K562 (cell line): ENCODE data around the gene ANKRD13B. TPM values are rescaled to one million over a fixed set of nuclear protein-coding genes. Genes with fewer than 3 reads are reported as not detected.

Experiments used
- ATAC-seq: fragments of 200-7000 bp; cut with Tn5 transposase; 3 replicates; pipeline ENCODE4 v1.9.1; 2020; ENCODE audit warnings: moderate library complexity
- BruUV-seq: library from RNA; stranded (reverse); fragments of 400-500 nt; replicated peaks from 2 replicates; lab custom pipeline; 2021; lab: Mats Ljungman, UMichigan
- CTCF ChIA-PET: fragments of 300-600 bp; formaldehyde crosslinking; extraction: SDS; loops from one replicate; lab custom pipeline; 2021; ENCODE audit warnings: low intra/inter-chr PET ratio; lab: Yijun Ruan, JAX
- POLR2A ChIA-PET: fragments of 300-600, 350-650 bp; sonication (Branson Sonifier 250); formaldehyde crosslinking; extraction: SDS; loops from one replicate; lab custom pipeline; 2021; ENCODE audit warnings: antibody characterized with exemption, inconsistent platforms; lab: Yijun Ruan, JAX
- DNase-seq, 4 experiments: peaks; one replicate each; pipeline versions ENCODE4 v3.0.0 to v3.0.0-alpha.2; 2011 to 2018; ENCODE audit warnings: low spot score in 3 of 4, mixed read lengths in 3 of 4; ENCODE audit errors: extremely low read depth in 1 of 4
- FAIRE-seq: peaks from 2 replicates; lab custom pipeline; 2011; peaks lifted over from hg19 to GRCh38; lab: Jason Lieb, UNC
- H2AFZ ChIP-seq: 2 replicates; pipeline ENCODE4 v1.6.0; 2011; ENCODE audit warnings: low read depth, low read length, control low read depth, inconsistent platforms
- H3K27ac ChIP-seq: fragments of 200-600 bp; 3 replicates; pipeline ENCODE4 v1.8.0; 2011; ENCODE audit warnings: low read depth, mild to moderate bottlenecking, control low read depth, inconsistent platforms, low read length, moderate library complexity, mixed read lengths; ENCODE audit errors: extremely low read depth
- H3K27me3 ChIP-seq, 2 experiments: fragments of 300-600 bp in 1 of 2; 2 replicates in 1 of 2; 3 replicates in 1 of 2; pipeline versions ENCODE4 v1.6.0 to v1.8.0; 2011; ENCODE audit warnings: inconsistent platforms in 2 of 2, low read length in 2 of 2, mild to moderate bottlenecking in 1 of 2, mixed read lengths in 1 of 2, moderate library complexity in 1 of 2; ENCODE audit not compliant: control insufficient read depth in 2 of 2, insufficient read depth in 2 of 2
- H3K36me3 ChIP-seq: fragments of 300-600 bp; 3 replicates; pipeline ENCODE4 v1.8.0; 2011; ENCODE audit warnings: mild to moderate bottlenecking, low read length, inconsistent platforms; ENCODE audit not compliant: control insufficient read depth, insufficient read depth
- H3K4me1 ChIP-seq, 2 experiments: fragments of 200-600 bp in 1 of 2; replicated peaks in 1 of 2; 2 replicates in 1 of 2; 3 replicates in 1 of 2; pipeline versions ENCODE4 v1.5.1 to v1.8.0; 2011; ENCODE audit warnings: inconsistent platforms in 2 of 2, low read length in 2 of 2, mild to moderate bottlenecking in 1 of 2, mixed read lengths in 1 of 2, moderate library complexity in 1 of 2; ENCODE audit not compliant: control insufficient read depth in 2 of 2, insufficient read depth in 2 of 2
- H3K4me2 ChIP-seq: 2 replicates; pipeline ENCODE4 v1.6.1; 2011; ENCODE audit warnings: low read length, control low read depth, inconsistent platforms, mixed read lengths; ENCODE audit not compliant: insufficient read depth
- H3K4me3 ChIP-seq: fragments of 200-600 bp; sonication (generic), shearing (Covaris generic); 2 replicates; pipeline ENCODE4 v1.5.1; 2016; ENCODE audit warnings: control low read depth, inconsistent platforms
- H3K79me2 ChIP-seq: fragments of 200-600 bp; 3 replicates; pipeline ENCODE4 v1.8.0; 2011; ENCODE audit warnings: low read length, inconsistent platforms; ENCODE audit not compliant: control insufficient read depth, insufficient read depth
- H3K9ac ChIP-seq, 2 experiments: 2 replicates each; pipeline versions ENCODE4 v1.6.0 to v1.6.1; 2011; ENCODE audit warnings: low read depth in 2 of 2, low read length in 2 of 2, control low read depth in 1 of 2, inconsistent platforms in 1 of 2, mild to moderate bottlenecking in 1 of 2, mixed read lengths in 1 of 2; ENCODE audit not compliant: insufficient read depth in 1 of 2
- H3K9me1 ChIP-seq: one replicate; pipeline ENCODE4 v1.6.0; 2011; ENCODE audit warnings: inconsistent platforms, mild to moderate bottlenecking, low read length, moderate library complexity; ENCODE audit not compliant: control insufficient read depth, insufficient read depth
- H3K9me3 ChIP-seq: replicated peaks from 2 replicates; pipeline ENCODE4 v1.5.1; 2011; ENCODE audit warnings: low read depth, low read length, inconsistent platforms; ENCODE audit not compliant: control insufficient read depth, insufficient read depth
- H4K20me1 ChIP-seq: replicated peaks from 2 replicates; pipeline ENCODE4 v1.6.1; 2011; ENCODE audit warnings: low read length, inconsistent platforms, mixed read lengths; ENCODE audit not compliant: control insufficient read depth, insufficient read depth
- BHLHE40 ChIP-seq: IDR thresholded peaks from 2 replicates; pipeline ENCODE4 v1.6.1; 2011; ENCODE audit warnings: low read length, improper control_type of control experiment
- MCM5 ChIP-seq: fragments of 450-650 bp; IDR thresholded peaks from 2 replicates; pipeline ENCODE4 v1.6.1; 2016; ENCODE audit warnings: low read depth
- MCM7 ChIP-seq, 2 experiments: fragments of 450-650 bp; IDR thresholded peaks; 2 replicates each; pipeline ENCODE4 v1.6.1; 2016 to 2018
- PURB ChIP-seq: sonication (generic); formaldehyde crosslinking; IDR thresholded peaks from 2 replicates; pipeline ENCODE4 v1.9.0; 2021; ENCODE audit warnings: low read depth, mild to moderate bottlenecking, missing genetic modification reagents
- SMARCA5 ChIP-seq: fragments of 450-650 bp; IDR thresholded peaks from 2 replicates; pipeline ENCODE4 v1.6.1; 2016
- ZFP30 ChIP-seq: fragments of 250-450 bp; sonication (Bioruptor Pico); IDR thresholded peaks from 2 replicates; pipeline ENCODE4 v1.8.0; 2022; ENCODE audit warnings: moderate library complexity, mild to moderate bottlenecking, inconsistent platforms, borderline replicate concordance
- WGBS: fragments of 100-300 bp; shearing (Covaris generic); methylation state at CpG from one replicate; pipeline ENCODE4 v1.1.6; 2016; ENCODE audit warnings: low coverage, mixed read lengths; ENCODE audit not compliant: insufficient coverage; ENCODE audit errors: missing lambda C conversion rate; 5-methylcytosine and 5-hydroxymethylcytosine counted together
- in situ Hi-C: fragments of 300-500 bp; cut with MboI; formaldehyde crosslinking; loops from 4 replicates; pipeline ENCODE4 v1.15.0; 2018; ENCODE audit warnings: inconsistent platforms, mixed read lengths
- intact Hi-C: fragments of 100-400 bp; cut with micrococcal nuclease; formaldehyde crosslinking; loops from 2 replicates; pipeline ENCODE4 v1.14.2; 2022
- polyA plus RNA-seq, 8 experiments: library from polyadenylated mRNA; depleted of rRNA in 4 of 8; stranded (reverse) in 5 of 8; unstranded in 3 of 8; fragments of >200 nt; fragmentation: Nextera tagmentation in 2 of 8; fragmentation: Illumina TruSeq in 1 of 8; extraction: Ambion mirVana in 2 of 8; extraction: Trizol in 1 of 8; gene quantifications; 2 replicates each; pipeline versions ENCODE4 v1.2.1 to v1.2.3, GENCODE V29; 2011 to 2014; ENCODE audit warnings: inconsistent platforms in 1 of 8, missing spikeins in 1 of 8
- total RNA-seq, 7 experiments: library from RNA; depleted of rRNA in 6 of 7; stranded (reverse); fragments of >200 nt in 6 of 7; fragmentation: Illumina TruSeq in 2 of 7; extraction: Trizol in 2 of 7; gene quantifications; 2 replicates each; pipeline versions ENCODE4 v1.2.1 to v1.2.3, GENCODE V29; 2011 to 2021; ENCODE audit warnings: low replicate concordance in 1 of 7
- TF ChIP-seq, protein P1 (sequence below), 2 experiments: fragments of 450-650 bp; formaldehyde crosslinking in 1 of 2; IDR thresholded peaks; 2 replicates each; pipeline versions ENCODE4 v1.4.0 to v1.6.1; 2014 to 2020; ENCODE audit warnings: mild to moderate bottlenecking in 2 of 2, borderline replicate concordance in 1 of 2, low read depth in 1 of 2
- TF ChIP-seq, protein P2 (sequence below): IDR thresholded peaks from 2 replicates; pipeline ENCODE4 v1.6.1; 2011; ENCODE audit warnings: borderline replicate concordance, low read depth, mild to moderate bottlenecking, moderate library complexity, low read length; ENCODE audit not compliant: insufficient read depth, poor library complexity, severe bottlenecking

Gene ANKRD13B
- total and polyA plus RNA-seq, 9 of the 15 experiments (the other 6 are each of a cell fraction or from before 2014, with no cell fraction given): 0.15 to 28.1 (median 4.6) TPM

DNA sequence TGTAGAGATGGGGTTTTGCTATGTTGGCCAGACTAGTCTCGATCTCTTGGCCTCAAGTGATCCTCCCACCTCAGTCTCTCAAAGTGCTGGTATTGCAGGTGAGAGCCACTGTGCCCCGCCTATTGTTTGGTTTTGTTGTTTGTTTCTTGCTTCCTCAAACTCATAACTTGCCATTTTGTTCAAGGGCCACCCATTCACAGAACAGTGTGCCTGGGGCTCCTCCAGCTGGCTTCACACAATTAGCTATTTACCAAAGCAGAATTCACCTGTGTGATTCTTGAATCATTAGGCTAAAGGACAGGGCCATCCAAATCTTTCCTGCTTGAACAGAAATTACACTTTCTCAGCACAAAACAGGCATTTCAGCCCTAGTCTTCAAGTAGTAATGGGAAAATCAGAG, 33.3 kb upstream of the ANKRD13B start:
- H3K4me3 ChIP-seq: no peak overlapping the region
- no peak for FAIRE-seq
- TF ChIP-seq SMARCA5: no peak
- TF ChIP-seq ZFP30 (CRISPR knock-in tag): no peak
- TF ChIP-seq, protein P1, sequence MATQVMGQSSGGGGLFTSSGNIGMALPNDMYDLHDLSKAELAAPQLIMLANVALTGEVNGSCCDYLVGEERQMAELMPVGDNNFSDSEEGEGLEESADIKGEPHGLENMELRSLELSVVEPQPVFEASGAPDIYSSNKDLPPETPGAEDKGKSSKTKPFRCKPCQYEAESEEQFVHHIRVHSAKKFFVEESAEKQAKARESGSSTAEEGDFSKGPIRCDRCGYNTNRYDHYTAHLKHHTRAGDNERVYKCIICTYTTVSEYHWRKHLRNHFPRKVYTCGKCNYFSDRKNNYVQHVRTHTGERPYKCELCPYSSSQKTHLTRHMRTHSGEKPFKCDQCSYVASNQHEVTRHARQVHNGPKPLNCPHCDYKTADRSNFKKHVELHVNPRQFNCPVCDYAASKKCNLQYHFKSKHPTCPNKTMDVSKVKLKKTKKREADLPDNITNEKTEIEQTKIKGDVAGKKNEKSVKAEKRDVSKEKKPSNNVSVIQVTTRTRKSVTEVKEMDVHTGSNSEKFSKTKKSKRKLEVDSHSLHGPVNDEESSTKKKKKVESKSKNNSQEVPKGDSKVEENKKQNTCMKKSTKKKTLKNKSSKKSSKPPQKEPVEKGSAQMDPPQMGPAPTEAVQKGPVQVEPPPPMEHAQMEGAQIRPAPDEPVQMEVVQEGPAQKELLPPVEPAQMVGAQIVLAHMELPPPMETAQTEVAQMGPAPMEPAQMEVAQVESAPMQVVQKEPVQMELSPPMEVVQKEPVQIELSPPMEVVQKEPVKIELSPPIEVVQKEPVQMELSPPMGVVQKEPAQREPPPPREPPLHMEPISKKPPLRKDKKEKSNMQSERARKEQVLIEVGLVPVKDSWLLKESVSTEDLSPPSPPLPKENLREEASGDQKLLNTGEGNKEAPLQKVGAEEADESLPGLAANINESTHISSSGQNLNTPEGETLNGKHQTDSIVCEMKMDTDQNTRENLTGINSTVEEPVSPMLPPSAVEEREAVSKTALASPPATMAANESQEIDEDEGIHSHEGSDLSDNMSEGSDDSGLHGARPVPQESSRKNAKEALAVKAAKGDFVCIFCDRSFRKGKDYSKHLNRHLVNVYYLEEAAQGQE (IDR thresholded peaks at IDR 0.05; ENCODE audit: borderline replicate concordance): no peak
- TF ChIP-seq, protein P1 (CRISPR knock-in tag; IDR thresholded peaks at IDR 0.05; ENCODE audit: low read depth): no peak
- TF ChIP-seq MCM7 (IDR thresholded peaks at IDR 0.05): no peak
- TF ChIP-seq, protein P2, sequence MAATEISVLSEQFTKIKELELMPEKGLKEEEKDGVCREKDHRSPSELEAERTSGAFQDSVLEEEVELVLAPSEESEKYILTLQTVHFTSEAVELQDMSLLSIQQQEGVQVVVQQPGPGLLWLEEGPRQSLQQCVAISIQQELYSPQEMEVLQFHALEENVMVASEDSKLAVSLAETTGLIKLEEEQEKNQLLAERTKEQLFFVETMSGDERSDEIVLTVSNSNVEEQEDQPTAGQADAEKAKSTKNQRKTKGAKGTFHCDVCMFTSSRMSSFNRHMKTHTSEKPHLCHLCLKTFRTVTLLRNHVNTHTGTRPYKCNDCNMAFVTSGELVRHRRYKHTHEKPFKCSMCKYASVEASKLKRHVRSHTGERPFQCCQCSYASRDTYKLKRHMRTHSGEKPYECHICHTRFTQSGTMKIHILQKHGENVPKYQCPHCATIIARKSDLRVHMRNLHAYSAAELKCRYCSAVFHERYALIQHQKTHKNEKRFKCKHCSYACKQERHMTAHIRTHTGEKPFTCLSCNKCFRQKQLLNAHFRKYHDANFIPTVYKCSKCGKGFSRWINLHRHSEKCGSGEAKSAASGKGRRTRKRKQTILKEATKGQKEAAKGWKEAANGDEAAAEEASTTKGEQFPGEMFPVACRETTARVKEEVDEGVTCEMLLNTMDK: no peak
- no peak for TF ChIP-seq MCM5
- no peak for TF ChIP-seq BHLHE40
- TF ChIP-seq PURB (CRISPR knock-in tag): no peak

More for the DNA sequence above, 33.3 kb upstream of the ANKRD13B start:
- no peak overlapping the region for H2AFZ ChIP-seq
- no peaks in the 10 kb centered on the region for H3K9me3 ChIP-seq
- no peak for ATAC-seq
- ChIA-PET POLR2A (interaction anchor here (0.8 kb wide), 1 partner anchor 18 kb away, joined by 5 read pairs; no protein-coding TSS in a partner anchor), CTCF (no interaction called here)
- intact Hi-C loops: loop anchor here (10.0 kb wide), 1 partner anchor 415 kb away; no protein-coding TSS in a partner anchor
- H3K4me1 ChIP-seq: peaks cover 8 to 9% of the 10 kb centered on the region in 2 experiments; a peak in 4 of 5 replicates
- no peak overlapping the region for H3K9ac ChIP-seq
- no peaks in the 10 kb centered on the region for H3K79me2 ChIP-seq
- H3K27me3 ChIP-seq: peaks cover 10 to 16% of the 10 kb centered on the region in 2 experiments; a peak in 4 of 5 replicates
- H3K36me3 ChIP-seq: no peaks in the 10 kb centered on the region
- no peak for DNase-seq
- peaks cover 19% of the 10 kb centered on the region for H4K20me1 ChIP-seq
- H3K4me2 ChIP-seq: no peak overlapping the region
- 27% methylated on average over 2 of the region's 2 CpGs for WGBS
- BruUV-seq: no TSS peak
- in situ Hi-C loops: no loop called here
- no peak overlapping the region for H3K27ac ChIP-seq
- no peaks in the 10 kb centered on the region for H3K9me1 ChIP-seq
